Measurements from ENCODE around the gene SIRT4.

DNA sequence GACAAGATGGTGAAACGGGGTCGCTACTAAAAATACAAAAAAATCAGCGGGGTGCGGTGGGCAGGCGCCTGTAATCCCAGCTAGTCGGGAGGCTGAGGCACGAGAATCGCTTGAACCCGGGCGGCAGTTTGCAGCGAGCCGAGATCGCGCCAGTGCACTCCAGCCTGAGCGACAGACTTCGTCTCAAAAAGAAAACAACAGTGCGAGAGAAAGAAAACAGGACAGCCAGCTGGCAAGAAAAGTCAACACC, 9.8 kb upstream of the SIRT4 start:
- TF ChIP-seq, protein P1, sequence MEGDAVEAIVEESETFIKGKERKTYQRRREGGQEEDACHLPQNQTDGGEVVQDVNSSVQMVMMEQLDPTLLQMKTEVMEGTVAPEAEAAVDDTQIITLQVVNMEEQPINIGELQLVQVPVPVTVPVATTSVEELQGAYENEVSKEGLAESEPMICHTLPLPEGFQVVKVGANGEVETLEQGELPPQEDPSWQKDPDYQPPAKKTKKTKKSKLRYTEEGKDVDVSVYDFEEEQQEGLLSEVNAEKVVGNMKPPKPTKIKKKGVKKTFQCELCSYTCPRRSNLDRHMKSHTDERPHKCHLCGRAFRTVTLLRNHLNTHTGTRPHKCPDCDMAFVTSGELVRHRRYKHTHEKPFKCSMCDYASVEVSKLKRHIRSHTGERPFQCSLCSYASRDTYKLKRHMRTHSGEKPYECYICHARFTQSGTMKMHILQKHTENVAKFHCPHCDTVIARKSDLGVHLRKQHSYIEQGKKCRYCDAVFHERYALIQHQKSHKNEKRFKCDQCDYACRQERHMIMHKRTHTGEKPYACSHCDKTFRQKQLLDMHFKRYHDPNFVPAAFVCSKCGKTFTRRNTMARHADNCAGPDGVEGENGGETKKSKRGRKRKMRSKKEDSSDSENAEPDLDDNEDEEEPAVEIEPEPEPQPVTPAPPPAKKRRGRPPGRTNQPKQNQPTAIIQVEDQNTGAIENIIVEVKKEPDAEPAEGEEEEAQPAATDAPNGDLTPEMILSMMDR (conservative IDR thresholded peaks at IDR 0.05 in 1 of 2, IDR thresholded peaks at IDR 0.05 in 1 of 2; ENCODE audit: extremely low read depth in 1 of 2, insufficient read depth in 1 of 2, low read depth in 1 of 2, low read length in 2 of 2): no peak
- TF ChIP-seq EZH2 (IDR thresholded peaks at IDR 0.05; ENCODE audit: borderline replicate concordance, low read length): no peak
